OCI-M1 (cell line): Measurements from ENCODE around the gene ANKH.

Source experiments
- DNase-seq: peaks from one replicate; lab custom pipeline; 2025; lab: John Stamatoyannopoulos, UW

The ANKH gene

DNA sequence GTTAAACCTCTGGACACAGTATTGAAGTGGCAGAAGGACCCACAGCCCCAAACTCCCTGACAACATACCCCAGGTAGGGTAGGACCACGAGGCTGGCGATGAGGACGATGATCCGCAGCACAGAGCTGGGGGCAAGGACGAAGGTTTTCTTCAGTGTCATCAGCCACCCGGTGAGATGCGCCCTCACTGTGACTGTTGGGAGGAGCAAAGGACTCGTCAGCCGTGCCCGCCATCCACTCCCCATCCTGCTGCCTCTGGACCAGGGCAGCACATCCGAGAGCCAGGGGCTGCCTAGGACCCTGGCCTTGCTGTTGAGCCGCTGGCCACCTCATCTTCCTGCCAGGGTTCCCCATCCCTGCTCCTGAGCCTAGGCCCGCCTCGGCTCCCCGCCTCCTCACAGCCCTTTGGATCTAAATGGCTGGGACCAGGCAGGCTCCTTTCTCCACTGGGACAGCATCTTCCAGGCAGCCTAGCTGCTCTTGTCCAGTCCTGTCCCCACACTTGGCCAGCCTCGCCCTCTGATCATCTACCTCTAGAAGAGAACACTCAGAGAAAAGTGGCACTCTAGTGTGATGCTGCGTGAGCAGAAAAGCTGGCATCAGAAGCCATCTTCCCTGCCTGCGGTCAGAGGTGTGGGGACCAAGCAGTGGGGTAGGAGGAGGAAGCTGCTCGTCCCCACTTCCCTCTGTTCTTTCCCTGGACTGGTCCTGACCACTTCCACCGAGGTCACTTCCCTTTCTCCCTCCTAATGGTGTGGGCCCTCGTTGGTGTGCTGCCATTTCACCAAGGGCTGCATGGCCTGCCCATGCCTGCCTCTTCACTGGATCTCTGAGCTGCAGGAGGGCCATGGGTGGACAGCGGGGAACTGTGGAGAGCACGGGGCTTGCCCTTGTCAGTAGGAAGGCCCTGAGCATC lies 157.8 kb downstream of the ANKH start:
- DNase-seq, result no peak

DNA sequence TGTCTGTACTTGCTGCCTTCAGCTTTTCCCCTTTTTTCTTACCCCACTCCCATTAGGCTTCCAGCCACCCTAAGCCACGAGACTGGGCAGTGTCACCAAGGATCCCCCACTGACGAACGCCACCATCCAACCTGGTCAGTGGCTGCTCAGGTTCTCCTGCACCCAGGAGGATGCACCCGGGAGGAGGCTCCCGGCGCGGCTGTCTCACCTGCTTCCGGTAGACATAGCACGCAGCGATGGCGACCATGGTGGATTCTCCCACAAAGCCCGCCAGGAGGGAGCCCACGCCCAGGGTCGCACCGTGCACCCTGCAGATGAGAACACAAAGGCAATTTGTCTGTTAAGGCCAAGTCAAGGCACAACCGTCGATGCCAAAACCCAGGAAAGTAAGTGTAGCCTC lies 158.9 kb downstream of the ANKH start:
- no peak for DNase-seq

DNA sequence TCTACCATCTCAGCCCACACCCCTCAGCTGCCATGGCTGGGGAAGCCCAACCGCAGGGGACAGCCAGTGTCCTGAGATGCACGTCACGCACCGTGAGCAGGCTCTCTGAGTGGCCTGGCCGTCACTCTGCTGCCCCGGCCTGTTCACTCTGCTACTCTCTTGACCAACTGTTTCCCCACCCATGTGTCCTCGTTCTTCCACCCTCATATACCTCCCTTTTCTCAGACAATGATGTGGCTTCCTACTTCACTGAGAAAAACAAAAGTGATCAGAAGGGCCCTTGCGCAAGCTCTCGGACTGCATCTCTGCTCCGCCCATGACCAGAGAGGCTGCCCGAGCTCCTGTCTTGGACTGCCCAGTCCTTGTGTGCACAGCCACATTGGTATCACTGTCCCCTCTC lies 159.4 kb downstream of the ANKH start:
- no peak for DNase-seq

DNA sequence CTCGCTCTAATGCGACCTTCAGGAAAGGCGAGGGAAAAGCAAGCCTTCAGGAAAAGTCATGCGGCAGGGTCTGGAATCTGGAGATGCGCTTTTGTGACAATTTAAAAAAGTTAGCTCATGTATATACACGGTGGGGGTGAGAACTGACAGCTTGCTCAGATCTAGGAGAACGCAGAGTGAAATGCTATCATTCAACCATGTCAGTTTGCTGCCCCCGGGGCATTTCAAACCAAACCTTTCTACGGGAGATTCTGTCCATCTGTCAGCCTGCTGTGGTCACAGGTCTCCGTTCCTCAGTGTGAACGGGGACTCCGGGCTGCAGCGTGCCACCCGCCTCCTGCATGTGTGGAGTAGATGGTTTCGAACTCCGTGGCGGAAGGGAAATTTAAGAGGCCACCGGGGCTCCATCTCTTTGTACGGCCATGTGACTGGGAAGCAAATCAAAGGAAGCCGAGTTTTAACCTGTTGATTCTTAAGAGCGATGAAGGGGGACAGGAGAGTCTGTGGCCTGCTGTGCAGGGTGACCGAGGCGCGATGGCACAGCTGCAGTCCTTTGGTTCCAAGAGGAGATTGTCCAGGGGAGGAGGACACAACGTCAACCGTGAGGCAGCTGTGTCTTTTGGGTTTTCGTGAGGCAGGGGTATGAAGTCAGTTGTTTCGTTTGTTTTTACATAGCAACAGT lies 161.1 kb downstream of the ANKH start:
- DNase-seq, result no peak

DNA sequence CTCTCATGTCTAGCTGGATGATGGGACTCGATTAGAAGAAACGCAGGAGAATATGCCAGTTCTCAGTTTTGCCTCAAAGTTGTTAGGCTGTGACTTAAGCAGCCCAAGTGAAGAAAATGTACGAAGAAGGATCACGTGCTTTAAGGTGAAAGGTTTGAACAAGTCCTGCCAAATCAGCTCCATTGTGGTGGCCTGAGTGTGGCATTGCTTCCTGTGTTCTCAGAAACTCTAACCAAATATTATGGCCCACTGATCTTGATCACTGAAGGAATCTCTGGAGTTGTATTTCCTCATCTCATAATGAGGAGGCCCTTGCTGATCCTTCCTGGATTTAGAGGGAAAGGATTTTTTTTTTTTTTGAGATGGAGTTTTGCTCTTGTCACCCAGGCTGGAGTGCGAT lies 163.0 kb downstream of the ANKH start:
- no peak for DNase-seq

DNA sequence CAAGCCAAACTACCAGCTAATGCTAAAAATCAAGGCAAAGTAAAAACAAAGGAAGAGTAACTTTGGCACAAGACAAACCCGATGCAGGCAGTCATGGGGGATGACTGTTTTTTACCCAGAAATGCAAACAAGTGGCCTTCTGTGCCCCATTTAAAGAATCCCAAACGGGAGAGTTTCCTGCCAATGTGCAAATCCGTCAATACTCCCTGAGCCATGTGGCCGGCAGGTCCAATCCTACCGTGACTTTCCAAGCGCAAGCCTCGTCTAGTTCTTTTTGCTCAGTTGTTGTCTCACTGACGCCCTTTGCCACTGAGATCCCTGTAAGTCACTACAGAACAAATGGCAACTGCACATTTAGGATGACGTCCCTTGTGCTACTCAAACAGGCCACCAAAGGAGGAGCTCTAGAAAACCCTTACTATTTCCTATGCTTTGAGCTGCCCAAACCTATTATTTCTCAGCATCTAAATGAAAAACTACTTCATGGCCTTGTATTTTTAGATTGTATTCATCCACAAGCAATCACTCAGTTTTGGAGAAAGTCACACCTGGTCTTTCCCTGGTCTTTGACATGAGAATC lies 163.7 kb downstream of the ANKH start:
- no peak for DNase-seq

DNA sequence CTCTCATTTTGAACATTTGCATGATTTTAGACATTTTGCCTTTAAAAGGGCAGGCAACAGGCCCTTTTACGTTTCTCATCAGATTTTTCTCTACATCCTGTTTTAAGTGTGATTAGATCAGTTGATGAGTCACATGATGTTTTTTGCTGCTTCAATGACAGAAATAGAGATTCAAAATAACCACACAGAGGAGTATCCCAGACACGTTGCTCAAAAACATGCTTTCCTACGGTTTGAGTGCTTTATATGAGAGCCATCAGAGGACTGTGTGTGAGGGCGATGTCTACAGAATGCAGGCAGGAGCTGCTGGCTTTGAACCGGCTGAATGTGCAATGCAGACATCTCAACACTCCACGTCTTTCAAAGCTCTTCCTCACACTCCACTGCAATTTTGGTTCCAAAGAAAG lies 165.0 kb downstream of the ANKH start:
- peak; percentile 15 for DNase-seq

DNA sequence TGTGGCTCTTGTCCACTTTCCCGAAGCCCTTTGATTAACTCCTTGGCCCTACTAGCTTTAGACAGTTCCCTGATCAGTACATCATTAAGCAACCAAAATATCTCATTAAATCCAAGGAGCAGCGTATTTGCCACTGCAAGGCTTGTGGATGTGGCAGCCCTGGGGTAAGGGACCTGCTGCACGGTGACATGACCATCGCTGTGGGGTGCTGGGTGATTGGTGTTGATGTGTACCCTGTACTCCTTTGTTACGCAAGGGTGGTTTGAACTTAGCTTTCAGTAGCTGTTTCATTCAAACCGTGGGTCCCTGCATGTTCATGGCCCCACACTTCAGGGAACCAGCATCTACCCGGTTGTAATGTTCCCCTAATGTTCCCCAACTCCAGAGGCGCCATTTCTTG lies 166.0 kb downstream of the ANKH start:
- DNase-seq, result no peak

DNA sequence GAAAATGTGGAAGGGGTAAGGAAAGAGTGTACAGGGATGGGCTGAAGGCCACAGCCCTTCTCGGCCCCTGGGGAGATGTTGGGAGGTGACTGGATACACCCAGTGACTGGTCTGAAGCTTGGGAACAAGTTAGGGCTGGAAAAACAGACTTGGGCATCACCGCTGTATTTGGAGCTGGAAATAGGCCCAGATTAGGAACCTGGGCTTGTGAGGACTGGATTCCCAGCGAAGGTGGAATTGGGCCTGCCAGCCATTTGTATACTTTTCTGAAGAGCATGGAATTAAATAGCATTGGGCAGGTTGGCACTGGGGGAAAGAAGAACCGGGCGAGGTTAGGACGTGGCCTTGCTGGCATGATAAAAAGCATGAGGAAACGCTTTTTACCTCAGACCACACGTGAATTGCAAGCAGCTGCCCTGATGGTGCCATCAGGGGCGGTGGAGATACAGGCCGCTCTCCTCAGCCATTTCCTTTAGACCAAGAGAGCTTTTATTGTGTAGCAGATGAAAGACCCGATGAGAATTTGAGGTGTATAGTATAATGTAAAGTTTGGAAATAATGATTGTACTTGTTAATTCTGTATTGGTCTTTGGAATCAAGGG lies 169.2 kb downstream of the ANKH start:
- DNase-seq, result no peak

DNA sequence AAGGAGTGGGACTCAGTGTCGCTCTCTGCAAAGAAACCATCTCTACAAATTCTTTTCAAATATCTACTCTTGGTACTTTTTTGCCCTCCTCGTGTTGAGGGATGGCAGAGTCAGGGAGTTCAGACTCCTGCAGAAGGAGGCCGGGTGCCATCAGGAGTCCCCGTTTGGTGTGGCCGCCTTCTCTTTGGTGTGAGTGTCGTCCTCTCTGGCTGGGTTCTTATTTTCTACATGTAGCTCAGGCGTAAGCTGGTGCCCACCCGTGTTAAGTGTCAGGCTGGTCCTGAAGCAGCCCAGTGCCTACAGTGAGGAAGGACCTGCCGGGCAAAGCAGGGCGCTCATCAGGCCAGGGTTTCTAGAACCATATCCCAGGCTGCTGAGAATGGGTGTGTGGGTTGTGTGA lies 170.0 kb downstream of the ANKH start:
- no peak for DNase-seq

DNA sequence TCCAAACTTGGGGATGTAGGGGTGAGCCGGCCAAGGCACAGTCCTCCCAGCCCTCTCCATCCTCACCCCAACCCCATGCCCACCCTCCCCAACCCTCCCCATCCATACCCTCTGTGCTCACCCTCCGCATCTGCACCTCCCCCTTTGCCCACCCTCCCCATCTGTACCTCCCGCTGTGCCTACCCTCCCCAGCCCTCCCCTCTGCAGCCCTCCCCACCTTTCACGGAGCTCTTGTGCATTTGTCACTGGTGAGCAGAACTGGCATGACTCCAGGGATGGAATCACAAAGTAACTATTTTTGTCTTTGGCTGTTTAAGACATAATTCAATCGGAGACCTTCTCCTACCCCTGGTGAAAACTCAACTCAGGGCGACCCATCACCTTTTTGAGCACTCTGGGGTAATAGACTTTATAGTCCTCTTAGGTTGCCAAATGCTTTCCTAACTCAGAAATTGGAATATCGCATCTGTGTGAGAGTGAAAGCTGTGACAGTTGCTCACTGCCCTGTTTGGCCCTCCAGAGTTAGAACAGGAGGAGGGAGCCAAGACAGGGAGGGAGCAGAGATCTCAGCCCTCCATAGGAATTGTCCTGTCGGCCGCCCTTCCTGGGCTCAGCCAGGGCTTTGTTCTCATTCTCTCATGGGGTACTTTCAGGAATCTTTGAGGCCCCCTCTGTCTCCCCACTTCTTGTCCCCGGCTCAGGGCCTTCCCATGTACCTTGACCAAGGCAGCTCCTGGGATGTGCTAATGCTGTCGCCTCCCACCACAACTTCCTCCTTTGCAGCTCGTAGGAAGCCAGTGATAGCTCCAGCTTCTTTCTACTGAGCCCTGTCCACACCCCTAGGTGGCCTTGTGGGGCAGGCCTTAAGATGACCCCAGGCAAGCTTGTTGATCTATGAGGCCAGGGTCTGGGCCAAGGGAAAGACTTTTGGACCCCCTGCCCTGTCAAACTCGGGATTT lies 170.8 kb downstream of the ANKH start:
- peak; percentile 66 for DNase-seq

DNA sequence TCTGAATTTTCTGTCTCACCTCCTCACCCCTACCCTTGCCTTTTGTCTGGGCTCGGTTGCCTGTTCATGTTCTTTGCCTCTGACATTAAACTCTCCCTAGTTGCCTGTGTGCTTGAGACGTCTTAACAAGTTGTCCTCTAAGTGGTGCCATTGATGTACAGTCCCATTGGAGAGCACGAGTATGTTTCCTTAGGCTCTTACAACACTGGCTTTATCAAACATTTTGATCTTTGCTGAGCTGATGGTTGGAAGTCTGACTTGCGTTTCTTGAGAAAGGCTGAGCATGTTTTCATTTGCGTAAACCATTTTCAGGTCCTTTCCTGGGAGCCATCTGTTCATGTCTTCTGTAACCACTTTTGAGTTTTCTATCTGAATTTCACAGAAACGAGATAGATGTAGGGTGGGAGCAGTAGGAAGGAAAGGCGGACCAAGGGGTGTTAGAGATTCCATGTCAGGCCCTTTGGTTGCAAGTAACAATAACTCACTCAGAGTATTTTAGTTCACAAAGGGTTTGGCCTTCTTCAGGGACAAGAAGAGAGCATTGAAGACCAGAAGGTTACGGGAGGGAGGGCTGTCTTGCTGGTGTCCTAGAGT lies 171.7 kb downstream of the ANKH start:
- DNase-seq, result no peak

DNA sequence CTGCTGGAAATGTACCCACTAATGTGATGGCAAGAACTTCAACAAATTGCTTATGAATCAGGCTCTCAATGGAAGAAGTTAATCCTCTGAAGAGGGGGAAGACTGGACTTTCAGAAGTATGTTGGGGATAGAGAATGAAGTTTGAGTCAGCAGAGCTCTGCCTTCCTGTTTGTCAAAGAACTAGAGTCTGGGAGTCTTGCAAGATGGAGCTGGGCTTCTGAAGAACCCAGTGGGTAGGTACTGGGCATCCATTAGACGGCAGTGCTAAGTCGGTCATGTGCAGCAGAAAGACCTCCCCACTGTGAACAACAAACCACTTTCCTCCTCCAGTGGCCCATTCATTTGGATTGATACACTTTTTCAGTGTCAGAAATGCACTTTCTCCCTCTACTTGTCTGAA lies 172.4 kb downstream of the ANKH start:
- DNase-seq, result no peak

DNA sequence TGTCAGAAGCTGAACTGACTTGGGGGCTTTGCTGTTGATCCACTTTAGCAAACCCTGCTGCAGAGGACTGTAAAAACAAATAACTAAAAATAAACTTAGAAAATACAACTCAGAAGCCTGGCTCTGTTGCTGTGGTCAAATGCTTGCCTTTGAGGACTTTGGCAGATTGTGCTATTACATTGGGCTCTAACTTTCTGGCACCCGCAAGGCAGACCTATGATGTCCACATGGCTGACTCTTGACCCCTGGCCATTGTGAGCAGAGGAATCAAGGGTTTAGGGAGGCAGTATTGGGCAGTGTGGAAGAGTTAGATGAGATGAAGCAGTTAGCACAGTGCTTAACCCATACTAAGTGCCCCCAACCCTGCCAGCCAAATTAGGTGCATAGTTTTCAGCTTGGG lies 173.1 kb downstream of the ANKH start:
- no peak for DNase-seq

DNA sequence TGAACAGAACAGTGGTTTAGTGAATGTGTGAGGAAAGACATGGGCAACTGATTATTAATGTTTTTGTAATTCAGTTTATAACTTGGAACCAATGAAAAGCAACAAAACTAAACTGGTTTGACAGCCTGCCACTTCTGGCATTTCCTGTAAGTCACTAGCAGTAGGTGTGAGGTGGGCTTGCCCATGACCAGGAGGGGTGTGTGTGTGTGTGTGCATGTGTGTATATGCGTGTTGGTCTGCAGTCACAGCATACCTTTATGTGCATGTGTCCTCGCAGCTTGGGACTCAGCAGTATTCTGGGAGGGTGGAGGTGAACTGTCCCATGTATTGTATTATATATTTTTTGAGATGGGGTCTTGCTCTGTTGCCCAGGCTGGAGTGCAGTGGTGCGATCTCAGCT lies 174.7 kb downstream of the ANKH start:
- DNase-seq, result no peak

DNA sequence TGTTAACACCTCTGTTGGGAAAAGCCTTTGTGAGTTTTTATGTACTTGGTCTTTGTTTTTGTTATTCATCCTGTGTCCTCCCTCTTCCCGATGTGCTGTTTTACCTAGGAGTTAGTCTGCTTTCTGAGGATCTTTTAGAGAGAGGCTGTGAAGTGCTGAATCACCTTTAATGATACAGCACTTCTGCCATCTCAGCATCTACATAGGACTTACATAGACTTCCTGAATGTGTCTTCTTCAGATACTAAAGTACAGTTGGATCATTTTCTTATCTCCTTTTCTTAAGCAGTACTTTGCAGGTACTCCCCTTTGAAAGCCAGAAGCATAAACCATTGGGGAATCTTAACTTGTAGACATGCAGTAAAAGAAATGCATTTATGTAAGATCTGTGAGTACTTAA lies 175.5 kb downstream of the ANKH start:
- peak; percentile 56 for DNase-seq

DNA sequence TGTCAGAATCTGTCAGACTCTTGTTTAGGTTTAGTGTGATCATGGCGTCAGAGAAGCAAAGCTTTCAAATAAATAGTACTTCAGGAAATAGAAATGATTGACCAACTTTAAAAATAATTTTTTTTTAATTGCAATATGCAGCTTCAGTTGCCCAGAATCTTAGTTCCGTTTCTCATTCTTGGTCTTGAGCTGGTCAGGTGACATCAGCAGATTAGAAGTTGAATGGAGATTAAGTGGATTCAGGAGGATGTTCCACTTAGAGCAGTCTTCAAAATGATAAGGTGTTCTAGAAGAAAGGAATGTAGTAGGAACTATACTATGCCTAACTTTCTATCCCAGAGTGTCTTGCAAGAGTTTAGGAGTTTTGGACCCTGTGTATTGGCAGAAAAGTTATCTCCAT lies 176.4 kb downstream of the ANKH start:
- peak; percentile 29 for DNase-seq

DNA sequence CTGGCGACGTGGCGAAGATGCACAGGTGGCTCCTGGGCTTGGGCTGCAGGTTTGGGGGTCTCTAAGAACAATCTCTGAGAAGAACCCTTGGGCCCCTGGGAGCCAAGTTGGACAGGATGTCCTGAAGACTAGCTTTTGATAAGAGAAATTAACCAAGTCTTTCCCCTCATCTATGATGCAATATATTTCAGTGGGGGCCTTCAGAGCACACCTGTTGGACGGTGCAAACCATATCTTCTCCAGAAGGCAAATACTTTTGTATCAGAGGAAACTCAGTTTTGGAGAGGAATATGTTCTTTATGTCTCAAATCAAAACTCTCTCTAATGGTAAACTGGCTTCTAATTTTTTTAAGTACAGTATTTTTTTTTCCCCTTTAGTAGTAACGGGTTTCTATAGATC lies 178.5 kb downstream of the ANKH start:
- no peak for DNase-seq

DNA sequence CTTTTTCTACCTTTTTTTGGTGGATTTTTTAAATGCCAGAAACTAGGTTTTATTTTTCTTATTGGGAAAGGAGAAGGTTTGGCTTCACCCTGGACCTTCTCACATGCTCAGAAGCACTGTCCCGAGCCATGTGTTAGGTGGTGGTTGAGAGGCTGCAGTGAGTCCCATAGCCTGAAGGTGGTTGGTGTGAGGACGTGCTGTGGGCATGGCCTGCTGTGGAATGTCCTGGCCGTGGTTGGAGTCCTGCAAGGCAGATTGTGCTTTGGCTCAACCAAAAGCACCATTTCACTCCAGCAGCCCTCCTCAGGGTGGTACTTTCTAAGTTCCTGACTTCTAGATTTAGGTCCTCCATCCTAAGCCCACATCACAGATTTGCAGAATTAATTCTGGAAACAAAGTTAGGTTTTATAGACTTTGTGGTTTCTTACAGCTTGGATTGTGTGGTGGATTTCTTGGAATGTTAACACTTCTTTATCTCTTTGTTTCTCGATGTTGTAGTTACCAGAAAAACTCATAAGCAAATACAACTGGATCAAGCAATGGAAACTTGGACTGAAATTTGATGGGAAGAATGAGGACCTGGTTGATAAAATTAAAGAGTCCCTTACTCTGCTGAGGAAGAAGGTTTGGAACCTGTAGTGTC lies 184.4 kb downstream of the ANKH start:
- no peak for DNase-seq

DNA sequence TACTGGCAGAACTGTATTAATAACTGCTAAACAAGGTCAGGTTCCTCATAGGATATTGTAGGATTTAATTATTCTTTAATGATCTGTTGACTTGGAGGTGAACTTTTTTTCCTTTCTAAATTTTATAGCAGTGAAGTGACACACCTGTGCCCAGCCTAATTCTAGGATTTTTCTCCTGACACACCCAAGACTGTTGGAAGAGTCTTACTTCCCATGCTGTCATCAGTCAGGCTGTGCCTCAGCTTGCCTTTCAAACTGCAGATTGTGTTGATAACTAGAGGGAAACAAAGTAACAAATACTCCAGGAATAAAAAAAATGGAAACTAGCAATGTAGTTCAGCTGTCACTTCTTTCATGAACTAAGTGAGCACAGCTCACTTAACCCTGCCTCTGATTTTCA lies 185.1 kb downstream of the ANKH start:
- no peak for DNase-seq

DNA sequence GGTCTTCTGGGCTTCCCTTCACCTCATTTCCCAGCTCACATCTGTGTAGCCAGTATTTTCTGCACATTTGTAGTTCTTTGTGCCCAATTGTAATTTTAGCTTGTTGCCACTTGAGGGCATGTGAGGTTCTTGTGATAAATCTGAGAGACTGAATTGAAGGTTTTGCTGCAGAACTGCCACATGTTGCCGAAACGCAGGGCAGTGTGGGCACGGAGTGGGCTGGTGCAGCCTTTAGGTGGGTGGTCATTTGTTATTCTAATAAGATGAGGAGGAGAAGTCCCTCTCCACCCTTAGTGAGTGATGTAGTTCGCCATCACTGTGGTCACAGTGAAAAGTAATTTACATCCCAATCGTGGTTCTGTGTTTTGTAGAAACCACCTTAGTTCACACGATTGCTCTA lies 185.8 kb downstream of the ANKH start:
- DNase-seq, result peak; percentile 65
